Measurements from ENCODE around the gene FOXF2.

Gene FOXF2

GRCh38 chr6:1407499-1407990 lies 18.2 kb downstream of the FOXF2 start:
- no peak for DNase-seq (ENCODE audit: low spot score)

- no peak for DNase-seq (ENCODE audit: low spot score)
These were observed 20.5 kb downstream of the FOXF2 start for GRCh38 chr6:1409774-1410465.

- DNase-seq (ENCODE audit: low spot score): no peak
These were observed 23.5 kb downstream of the FOXF2 start for GRCh38 chr6:1412901-1413300.

GRCh38 chr6:1415416-1416063 lies 26.2 kb downstream of the FOXF2 start:
- no peak for DNase-seq (ENCODE audit: low spot score)

GRCh38 chr6:1416191-1416760 lies 26.9 kb downstream of the FOXF2 start:
- DNase-seq (ENCODE audit: low spot score): no peak

- no peak for DNase-seq (ENCODE audit: low spot score)
These were observed 27.4 kb downstream of the FOXF2 start for GRCh38 chr6:1416820-1417219.

- no peak for DNase-seq (ENCODE audit: low spot score)
These were observed 28.3 kb downstream of the FOXF2 start for GRCh38 chr6:1417718-1418117.

GRCh38 chr6:1418471-1419191 lies 29.3 kb downstream of the FOXF2 start:
- no peak for DNase-seq (ENCODE audit: low spot score)

- no peak for DNase-seq (ENCODE audit: low spot score)
These were observed 31.0 kb downstream of the FOXF2 start for GRCh38 chr6:1420382-1420781.

- no peak for DNase-seq (ENCODE audit: low spot score)
These were observed 32.9 kb downstream of the FOXF2 start for GRCh38 chr6:1422290-1422689.

GRCh38 chr6:1423578-1423977 lies 34.2 kb downstream of the FOXF2 start:
- DNase-seq (ENCODE audit: low spot score): no peak

GRCh38 chr6:1424306-1424927 lies 35.0 kb downstream of the FOXF2 start:
- no peak for DNase-seq (ENCODE audit: low spot score)

GRCh38 chr6:1426416-1426815 lies 37.0 kb downstream of the FOXF2 start:
- no peak for DNase-seq (ENCODE audit: low spot score)

GRCh38 chr6:1435806-1436205 lies 46.4 kb downstream of the FOXF2 start:
- no peak for DNase-seq (ENCODE audit: low spot score)

GRCh38 chr6:1436334-1437306 lies 47.2 kb downstream of the FOXF2 start:
- DNase-seq (ENCODE audit: low spot score): peak; percentile 13

GRCh38 chr6:1437553-1438406 lies 48.4 kb downstream of the FOXF2 start:
- DNase-seq (ENCODE audit: low spot score): no peak

GRCh38 chr6:1438471-1438881 lies 49.1 kb downstream of the FOXF2 start:
- DNase-seq (ENCODE audit: low spot score): no peak

GRCh38 chr6:1439349-1439748 lies 50.0 kb downstream of the FOXF2 start:
- no peak for DNase-seq (ENCODE audit: low spot score)

GRCh38 chr6:1442929-1443328 lies 53.6 kb downstream of the FOXF2 start:
- no peak for DNase-seq (ENCODE audit: low spot score)

All from hematopoietic multipotent progenitor cell treated with erythropoietin and hydrocortisone succinate and interleukin-3 and kit ligand, for 15 days (in vitro differentiated cells).